Trophoblast cell (in vitro differentiated cells and primary cell): ENCODE measurements around the gene SPC25.

ENCODE experiments used
- DNase-seq, 2 donors: peaks; one replicate each; pipeline ENCODE4 v3.0.0-alpha.2; 2016
- H2AFZ ChIP-seq: 2 replicates; pipeline ENCODE4 v1.6.1; 2013; ENCODE audit warnings: low read length, moderate library complexity, mild to moderate bottlenecking; ENCODE audit not compliant: insufficient read depth, poor library complexity
- H2AK5ac ChIP-seq: 2 replicates; pipeline ENCODE4 v1.6.1; 2013; ENCODE audit warnings: mild to moderate bottlenecking, low read length
- H2BK120ac ChIP-seq: 2 replicates; pipeline ENCODE4 v1.6.1; 2013; ENCODE audit warnings: low read length, mild to moderate bottlenecking, moderate library complexity; ENCODE audit not compliant: insufficient read depth, poor library complexity
- H2BK12ac ChIP-seq: 2 replicates; pipeline ENCODE4 v1.6.1; 2013; ENCODE audit warnings: mild to moderate bottlenecking, low read length, moderate library complexity
- H2BK5ac ChIP-seq: 2 replicates; pipeline ENCODE4 v1.6.1; 2013; ENCODE audit warnings: low read length, low read depth, moderate library complexity, mild to moderate bottlenecking; ENCODE audit not compliant: poor library complexity
- H3K14ac ChIP-seq: 2 replicates; pipeline ENCODE4 v1.6.1; 2013; ENCODE audit warnings: mild to moderate bottlenecking, low read length
- H3K18ac ChIP-seq: 2 replicates; pipeline ENCODE4 v1.6.1; 2013; ENCODE audit warnings: mild to moderate bottlenecking, low read length
- H3K23ac ChIP-seq: 2 replicates; pipeline ENCODE4 v1.6.1; 2013; ENCODE audit warnings: low read length
- H3K27ac ChIP-seq: 2 replicates; pipeline ENCODE4 v1.5.1; 2013; ENCODE audit warnings: low read depth, mild to moderate bottlenecking, inconsistent platforms, low read length, moderate library complexity
- H3K27me3 ChIP-seq: 2 replicates; pipeline ENCODE4 v1.6.1; 2013; ENCODE audit warnings: inconsistent platforms, mild to moderate bottlenecking, low read length, moderate library complexity; ENCODE audit not compliant: insufficient read depth
- H3K36me3 ChIP-seq, 2 experiments: 1 replicate in 1 of 2; 2 replicates in 1 of 2; pipeline ENCODE4 v1.6.1; 2013; ENCODE audit warnings: low read length in 2 of 2, mild to moderate bottlenecking in 2 of 2, moderate library complexity in 1 of 2; ENCODE audit not compliant: insufficient read depth in 2 of 2, control insufficient read depth in 1 of 2
- H3K4ac ChIP-seq: 2 replicates; pipeline ENCODE4 v1.6.1; 2013; ENCODE audit warnings: low read depth, mild to moderate bottlenecking, low read length, moderate library complexity
- H3K4me1 ChIP-seq, 2 experiments: 1 replicate in 1 of 2; 2 replicates in 1 of 2; pipeline ENCODE4 v1.6.1; 2013; ENCODE audit warnings: low read length in 2 of 2, mild to moderate bottlenecking in 2 of 2, moderate library complexity in 1 of 2; ENCODE audit not compliant: insufficient read depth in 2 of 2, control insufficient read depth in 1 of 2
- H3K4me2 ChIP-seq: 2 replicates; pipeline ENCODE4 v1.6.1; 2013; ENCODE audit warnings: inconsistent platforms, mild to moderate bottlenecking, low read length, moderate library complexity
- H3K4me3 ChIP-seq: 2 replicates; pipeline ENCODE4 v1.5.1; 2013; ENCODE audit warnings: mild to moderate bottlenecking, low read depth, low read length, inconsistent platforms
- H3K79me1 ChIP-seq: one replicate; pipeline ENCODE4 v1.6.1; 2013; ENCODE audit warnings: low read length
- H3K79me2 ChIP-seq: 2 replicates; pipeline ENCODE4 v1.6.1; 2013; ENCODE audit warnings: low read length, mild to moderate bottlenecking; ENCODE audit not compliant: control insufficient read depth, insufficient read depth, poor library complexity
- H3K9ac ChIP-seq: 2 replicates; pipeline ENCODE4 v1.6.1; 2013; ENCODE audit warnings: mild to moderate bottlenecking, low read length
- H3K9me3 ChIP-seq: 2 replicates; pipeline ENCODE4 v1.6.1; 2013; ENCODE audit warnings: low read depth, mild to moderate bottlenecking, control low read depth, inconsistent platforms, low read length; ENCODE audit not compliant: insufficient read depth
- H4K12ac ChIP-seq: 2 replicates; pipeline ENCODE4 v1.6.1; 2013; ENCODE audit warnings: low read depth, mild to moderate bottlenecking, low read length, moderate library complexity
- H4K8ac ChIP-seq: 2 replicates; pipeline ENCODE4 v1.6.1; 2013; ENCODE audit warnings: low read depth, mild to moderate bottlenecking, low read length, moderate library complexity
- H4K91ac ChIP-seq: one replicate; pipeline ENCODE4 v1.6.1; 2013; ENCODE audit warnings: low read depth, mild to moderate bottlenecking, low read length, moderate library complexity
- WGBS: extraction: QIAGEN DNeasy Blood & Tissue Kit; methylation state at CpG from one replicate; pipeline ENCODE4 v1.1.7; 2013; ENCODE audit warnings: missing lambda C conversion rate; ENCODE audit not compliant: insufficient read length, insufficient coverage; ENCODE audit errors: extremely low coverage; 5-methylcytosine and 5-hydroxymethylcytosine counted together

The SPC25 gene

DNA sequence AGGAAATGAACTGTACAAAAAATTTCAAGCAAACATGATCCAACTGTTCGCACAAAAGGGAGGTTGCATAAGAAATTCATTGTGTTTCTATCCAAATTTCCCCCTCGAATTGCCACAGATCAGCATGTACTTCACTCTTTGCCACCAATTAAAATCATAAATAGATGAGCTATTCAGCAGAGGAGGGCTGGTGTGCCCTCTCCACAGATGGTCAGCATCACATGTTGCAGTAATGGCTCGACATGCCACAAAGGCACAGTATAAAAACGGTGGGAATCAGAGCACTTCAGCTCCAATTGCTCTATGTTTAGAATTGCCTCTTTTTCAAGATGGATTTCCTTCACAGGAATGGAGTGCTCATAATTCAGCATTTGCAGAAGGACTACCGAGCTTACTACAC is 10.8 kb upstream of the SPC25 start, which contains the start of gene G6PC2:
TSS of gene G6PC2 (plus strand) at position 289 of the 400 bp plus-strand sequence. CDS start at position 330, 41 bp downstream.
- Histone ChIP-seq H3K79me1 (no peaks in the 10 kb centered on the region), H3K4me2 (no peak within 1 kb of the TSS), H2AK5ac (no peak within 1 kb of the TSS), H3K79me2 (no peaks in the 10 kb centered on the region), H3K23ac (no peak within 1 kb of the TSS), H3K9me3 (no peaks in the 10 kb centered on the region), H2AFZ (no peak within 1 kb of the TSS), H3K4me3 (no peak within 1 kb of the TSS), H2BK120ac (no peak within 1 kb of the TSS), H4K91ac (no peak within 1 kb of the TSS), H4K8ac (no peak within 1 kb of the TSS), H3K36me3 (no peaks in the 10 kb centered on the region), H4K12ac (no peak within 1 kb of the TSS), H3K9ac (no peak within 1 kb of the TSS), H3K14ac (no peak within 1 kb of the TSS), H3K18ac (no peak within 1 kb of the TSS), H3K4ac (no peak within 1 kb of the TSS), H3K27ac (no peak within 1 kb of the TSS), H2BK12ac (no peak within 1 kb of the TSS), H3K4me1 (no peaks in the 10 kb centered on the region), H2BK5ac (no peak within 1 kb of the TSS), H3K27me3 (no peaks in the 10 kb centered on the region)
- no CpG with 5 or more reads among the region's 5 CpGs for WGBS
- no peak for DNase-seq

DNA sequence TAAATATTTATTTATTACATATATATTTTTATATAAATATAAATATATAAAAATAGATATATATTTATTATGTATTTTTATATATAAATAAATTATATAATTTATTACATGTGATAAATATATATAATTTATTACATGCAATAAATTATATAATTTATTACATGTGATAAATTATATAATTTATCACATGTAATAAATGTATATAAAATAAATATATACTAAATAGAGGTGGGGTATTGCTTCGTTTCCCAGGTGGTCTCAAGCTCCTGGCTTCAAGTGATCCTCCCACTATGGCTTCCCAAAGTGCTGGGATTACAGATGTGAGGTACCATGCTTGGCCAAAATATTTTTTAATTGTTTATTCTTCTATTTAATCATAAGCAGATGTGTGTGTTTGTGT is 7.2 kb upstream of the SPC25 start:
- H2BK12ac ChIP-seq: no peak overlapping the region
- H3K18ac ChIP-seq: no peak overlapping the region
- no peak overlapping the region for H3K23ac ChIP-seq
- H2BK120ac ChIP-seq: no peak overlapping the region
- H4K91ac ChIP-seq: no peak overlapping the region
- no peak overlapping the region for H2BK5ac ChIP-seq
- H4K8ac ChIP-seq: no peak overlapping the region
- H3K14ac ChIP-seq: no peak overlapping the region
- WGBS: no CpG with 5 or more reads among the region's 1 CpG
- H3K4me3 ChIP-seq: no peak overlapping the region
- no peak overlapping the region for H3K4ac ChIP-seq
- no peaks in the 10 kb centered on the region for H3K4me1 ChIP-seq
- H3K4me2 ChIP-seq: no peak overlapping the region
- no peak for DNase-seq
- no peak overlapping the region for H2AFZ ChIP-seq
- H2AK5ac ChIP-seq: no peak overlapping the region
- H3K9ac ChIP-seq: no peak overlapping the region
- no peak overlapping the region for H3K27ac ChIP-seq
- H3K79me2 ChIP-seq: no peaks in the 10 kb centered on the region
- no peaks in the 10 kb centered on the region for H3K79me1 ChIP-seq
- H3K27me3 ChIP-seq: no peaks in the 10 kb centered on the region
- H3K36me3 ChIP-seq: no peaks in the 10 kb centered on the region
- H4K12ac ChIP-seq: no peak overlapping the region
- no peaks in the 10 kb centered on the region for H3K9me3 ChIP-seq

DNA sequence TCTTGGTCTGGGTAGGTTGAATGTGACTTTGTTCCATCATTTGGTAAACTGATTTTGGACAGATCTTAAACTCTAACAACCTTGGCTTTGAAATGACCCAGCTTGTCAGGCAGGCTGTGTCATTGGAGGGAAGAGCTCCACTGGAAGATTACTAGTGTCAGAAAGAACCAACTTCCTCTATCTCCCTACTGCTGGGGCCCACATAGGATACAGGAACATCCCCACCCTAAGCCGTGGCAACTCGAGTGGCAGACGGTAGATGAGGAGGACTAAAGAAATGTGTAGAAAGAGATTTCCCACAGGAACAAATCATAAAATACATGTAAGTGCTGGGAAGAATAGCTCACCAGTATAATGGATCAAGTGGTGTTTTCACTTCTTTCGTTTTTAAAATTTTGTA is 6.6 kb upstream of the SPC25 start:
- H3K4ac ChIP-seq: no peak overlapping the region
- no peaks in the 10 kb centered on the region for H3K79me2 ChIP-seq
- no CpG with 5 or more reads among the region's 4 CpGs for WGBS
- no peak overlapping the region for H3K9ac ChIP-seq
- H3K27ac ChIP-seq: no peak overlapping the region
- H3K36me3 ChIP-seq: no peaks in the 10 kb centered on the region
- no peak overlapping the region for H3K4me3 ChIP-seq
- H3K23ac ChIP-seq: no peak overlapping the region
- H3K4me1 ChIP-seq: no peaks in the 10 kb centered on the region
- no peak overlapping the region for H3K4me2 ChIP-seq
- H2BK5ac ChIP-seq: no peak overlapping the region
- H4K8ac ChIP-seq: no peak overlapping the region
- no peak overlapping the region for H2BK12ac ChIP-seq
- H3K79me1 ChIP-seq: no peaks in the 10 kb centered on the region
- no peak overlapping the region for H3K18ac ChIP-seq
- H2AFZ ChIP-seq: no peak overlapping the region
- no peak overlapping the region for H4K91ac ChIP-seq
- no peak overlapping the region for H2AK5ac ChIP-seq
- H3K27me3 ChIP-seq: no peaks in the 10 kb centered on the region
- H3K14ac ChIP-seq: no peak overlapping the region
- H2BK120ac ChIP-seq: no peak overlapping the region
- DNase-seq: no peak
- no peaks in the 10 kb centered on the region for H3K9me3 ChIP-seq
- H4K12ac ChIP-seq: no peak overlapping the region

- Histone ChIP-seq H2BK12ac (no peak overlapping the region), H4K8ac (no peak overlapping the region), H3K14ac (no peak overlapping the region), H3K79me1 (no peaks in the 10 kb centered on the region), H3K9me3 (no peaks in the 10 kb centered on the region), H3K4me2 (no peak overlapping the region), H2BK120ac (no peak overlapping the region), H4K12ac (no peak overlapping the region), H4K91ac (no peak overlapping the region), H3K9ac (no peak overlapping the region), H3K4me1 (no peaks in the 10 kb centered on the region), H2AK5ac (no peak overlapping the region), H3K79me2 (no peaks in the 10 kb centered on the region), H3K27ac (no peak overlapping the region), H2AFZ (no peak overlapping the region), H3K27me3 (no peaks in the 10 kb centered on the region), H3K4ac (no peak overlapping the region), H3K36me3 (no peaks in the 10 kb centered on the region), H3K23ac (no peak overlapping the region), H2BK5ac (no peak overlapping the region), H3K18ac (no peak overlapping the region), H3K4me3 (no peak overlapping the region)
- no peak for DNase-seq
These were observed 5.5 kb upstream of the SPC25 start for GRCh38 chr2:168895771-168896170.

- H4K8ac ChIP-seq: no peak overlapping the region
- peaks cover 0 to 2% of the 10 kb centered on the region in 2 experiments for H3K4me1 ChIP-seq
- no peak overlapping the region for H3K18ac ChIP-seq
- H3K14ac ChIP-seq: no peak overlapping the region
- no peak overlapping the region for H2BK5ac ChIP-seq
- no peaks in the 10 kb centered on the region for H3K36me3 ChIP-seq
- no peak overlapping the region for H3K23ac ChIP-seq
- no peak overlapping the region for H2BK120ac ChIP-seq
- H3K9ac ChIP-seq: no peak overlapping the region
- H3K79me2 ChIP-seq: peaks cover 2% of the 10 kb centered on the region
- H3K27me3 ChIP-seq: no peaks in the 10 kb centered on the region
- no peaks in the 10 kb centered on the region for H3K9me3 ChIP-seq
- no peak overlapping the region for H2BK12ac ChIP-seq
- H2AFZ ChIP-seq: no peak overlapping the region
- no peak overlapping the region for H3K4ac ChIP-seq
- H2AK5ac ChIP-seq: no peak overlapping the region
- no peak overlapping the region for H3K27ac ChIP-seq
- H3K4me2 ChIP-seq: no peak overlapping the region
- no peak overlapping the region for H4K91ac ChIP-seq
- no peak overlapping the region for H3K4me3 ChIP-seq
- DNase-seq: no peak
- no peaks in the 10 kb centered on the region for H3K79me1 ChIP-seq
- H4K12ac ChIP-seq: no peak overlapping the region
These were observed 4.5 kb upstream of the SPC25 start for GRCh38 chr2:168894720-168895119.
